ENCODE measurements around the gene TMEM213.

DNA sequence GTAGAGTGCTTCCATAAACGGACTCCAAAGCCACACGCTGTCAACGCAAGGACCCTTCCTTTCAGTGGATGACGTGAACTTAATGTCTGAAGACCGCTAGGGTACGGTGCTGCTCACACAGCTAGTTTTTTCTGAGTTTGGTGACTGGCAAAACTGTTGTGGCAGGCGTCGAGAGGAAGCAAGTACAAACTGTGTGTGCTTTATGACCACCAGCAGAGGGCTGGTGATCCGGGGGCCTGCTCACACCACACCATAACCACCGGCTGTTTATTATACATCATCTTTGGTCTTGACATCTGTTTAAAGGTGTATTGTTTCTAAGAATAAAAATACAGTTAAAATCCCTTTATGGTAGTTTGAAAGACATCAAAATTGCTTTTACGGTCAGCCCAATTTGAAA is 37.3 kb downstream of the TMEM213 start:
- TF ChIP-seq RAD21 (IDR thresholded peaks at IDR 0.05; ENCODE audit: low read depth): no peak
- no peak for TF ChIP-seq ZNF274 (IDR thresholded peaks at IDR 0.05; ENCODE audit: low read depth, low read length)
- TF ChIP-seq POLR2A (IDR thresholded peaks at IDR 0.05; ENCODE audit: borderline replicate concordance, extremely low read depth, insufficient read depth, insufficient read length): no peak
- TF ChIP-seq EZH2 (IDR thresholded peaks at IDR 0.05): no peak
- no peak for TF ChIP-seq ZBTB33 (IDR thresholded peaks at IDR 0.05; ENCODE audit: extremely low read depth, insufficient replicate concordance, low read length)
- TF ChIP-seq CTCF (IDR thresholded peaks at IDR 0.05 in 2 of 3, conservative IDR thresholded peaks at IDR 0.05 in 1 of 3; ENCODE audit: borderline replicate concordance in 1 of 3, insufficient read depth in 1 of 3, low read depth in 2 of 3, low read length in 2 of 3): no peak
- TF ChIP-seq CEBPB (IDR thresholded peaks at IDR 0.05; ENCODE audit: low read depth): no peak
- TF ChIP-seq, protein P1, sequence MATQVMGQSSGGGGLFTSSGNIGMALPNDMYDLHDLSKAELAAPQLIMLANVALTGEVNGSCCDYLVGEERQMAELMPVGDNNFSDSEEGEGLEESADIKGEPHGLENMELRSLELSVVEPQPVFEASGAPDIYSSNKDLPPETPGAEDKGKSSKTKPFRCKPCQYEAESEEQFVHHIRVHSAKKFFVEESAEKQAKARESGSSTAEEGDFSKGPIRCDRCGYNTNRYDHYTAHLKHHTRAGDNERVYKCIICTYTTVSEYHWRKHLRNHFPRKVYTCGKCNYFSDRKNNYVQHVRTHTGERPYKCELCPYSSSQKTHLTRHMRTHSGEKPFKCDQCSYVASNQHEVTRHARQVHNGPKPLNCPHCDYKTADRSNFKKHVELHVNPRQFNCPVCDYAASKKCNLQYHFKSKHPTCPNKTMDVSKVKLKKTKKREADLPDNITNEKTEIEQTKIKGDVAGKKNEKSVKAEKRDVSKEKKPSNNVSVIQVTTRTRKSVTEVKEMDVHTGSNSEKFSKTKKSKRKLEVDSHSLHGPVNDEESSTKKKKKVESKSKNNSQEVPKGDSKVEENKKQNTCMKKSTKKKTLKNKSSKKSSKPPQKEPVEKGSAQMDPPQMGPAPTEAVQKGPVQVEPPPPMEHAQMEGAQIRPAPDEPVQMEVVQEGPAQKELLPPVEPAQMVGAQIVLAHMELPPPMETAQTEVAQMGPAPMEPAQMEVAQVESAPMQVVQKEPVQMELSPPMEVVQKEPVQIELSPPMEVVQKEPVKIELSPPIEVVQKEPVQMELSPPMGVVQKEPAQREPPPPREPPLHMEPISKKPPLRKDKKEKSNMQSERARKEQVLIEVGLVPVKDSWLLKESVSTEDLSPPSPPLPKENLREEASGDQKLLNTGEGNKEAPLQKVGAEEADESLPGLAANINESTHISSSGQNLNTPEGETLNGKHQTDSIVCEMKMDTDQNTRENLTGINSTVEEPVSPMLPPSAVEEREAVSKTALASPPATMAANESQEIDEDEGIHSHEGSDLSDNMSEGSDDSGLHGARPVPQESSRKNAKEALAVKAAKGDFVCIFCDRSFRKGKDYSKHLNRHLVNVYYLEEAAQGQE (IDR thresholded peaks at IDR 0.05; ENCODE audit: low read depth): no peak
